Trophoblast cell (in vitro differentiated cells and primary cell): ENCODE measurements around the gene CD151.
A peak's percentile ranks its signal among the peaks of the same experiment; 100 is the strongest.

Experiments
- DNase-seq, 2 donors: peaks; one replicate each; pipeline ENCODE4 v3.0.0-alpha.2; 2016
- H2AFZ ChIP-seq: 2 replicates; pipeline ENCODE4 v1.6.1; 2013; ENCODE audit warnings: low read length, moderate library complexity, mild to moderate bottlenecking; ENCODE audit not compliant: insufficient read depth, poor library complexity
- H2AK5ac ChIP-seq: 2 replicates; pipeline ENCODE4 v1.6.1; 2013; ENCODE audit warnings: mild to moderate bottlenecking, low read length
- H2BK120ac ChIP-seq: 2 replicates; pipeline ENCODE4 v1.6.1; 2013; ENCODE audit warnings: low read length, mild to moderate bottlenecking, moderate library complexity; ENCODE audit not compliant: insufficient read depth, poor library complexity
- H2BK12ac ChIP-seq: 2 replicates; pipeline ENCODE4 v1.6.1; 2013; ENCODE audit warnings: mild to moderate bottlenecking, low read length, moderate library complexity
- H2BK5ac ChIP-seq: 2 replicates; pipeline ENCODE4 v1.6.1; 2013; ENCODE audit warnings: low read length, low read depth, moderate library complexity, mild to moderate bottlenecking; ENCODE audit not compliant: poor library complexity
- H3K14ac ChIP-seq: 2 replicates; pipeline ENCODE4 v1.6.1; 2013; ENCODE audit warnings: mild to moderate bottlenecking, low read length
- H3K18ac ChIP-seq: 2 replicates; pipeline ENCODE4 v1.6.1; 2013; ENCODE audit warnings: mild to moderate bottlenecking, low read length
- H3K23ac ChIP-seq: 2 replicates; pipeline ENCODE4 v1.6.1; 2013; ENCODE audit warnings: low read length
- H3K27ac ChIP-seq: 2 replicates; pipeline ENCODE4 v1.5.1; 2013; ENCODE audit warnings: low read depth, mild to moderate bottlenecking, inconsistent platforms, low read length, moderate library complexity
- H3K27me3 ChIP-seq: 2 replicates; pipeline ENCODE4 v1.6.1; 2013; ENCODE audit warnings: inconsistent platforms, mild to moderate bottlenecking, low read length, moderate library complexity; ENCODE audit not compliant: insufficient read depth
- H3K36me3 ChIP-seq, 2 experiments: 1 replicate in 1 of 2; 2 replicates in 1 of 2; pipeline ENCODE4 v1.6.1; 2013; ENCODE audit warnings: low read length in 2 of 2, mild to moderate bottlenecking in 2 of 2, moderate library complexity in 1 of 2; ENCODE audit not compliant: insufficient read depth in 2 of 2, control insufficient read depth in 1 of 2
- H3K4ac ChIP-seq: 2 replicates; pipeline ENCODE4 v1.6.1; 2013; ENCODE audit warnings: low read depth, mild to moderate bottlenecking, low read length, moderate library complexity
- H3K4me1 ChIP-seq, 2 experiments: 1 replicate in 1 of 2; 2 replicates in 1 of 2; pipeline ENCODE4 v1.6.1; 2013; ENCODE audit warnings: low read length in 2 of 2, mild to moderate bottlenecking in 2 of 2, moderate library complexity in 1 of 2; ENCODE audit not compliant: insufficient read depth in 2 of 2, control insufficient read depth in 1 of 2
- H3K4me2 ChIP-seq: 2 replicates; pipeline ENCODE4 v1.6.1; 2013; ENCODE audit warnings: inconsistent platforms, mild to moderate bottlenecking, low read length, moderate library complexity
- H3K4me3 ChIP-seq: 2 replicates; pipeline ENCODE4 v1.5.1; 2013; ENCODE audit warnings: mild to moderate bottlenecking, low read depth, low read length, inconsistent platforms
- H3K79me1 ChIP-seq: one replicate; pipeline ENCODE4 v1.6.1; 2013; ENCODE audit warnings: low read length
- H3K79me2 ChIP-seq: 2 replicates; pipeline ENCODE4 v1.6.1; 2013; ENCODE audit warnings: low read length, mild to moderate bottlenecking; ENCODE audit not compliant: control insufficient read depth, insufficient read depth, poor library complexity
- H3K9ac ChIP-seq: 2 replicates; pipeline ENCODE4 v1.6.1; 2013; ENCODE audit warnings: mild to moderate bottlenecking, low read length
- H3K9me3 ChIP-seq: 2 replicates; pipeline ENCODE4 v1.6.1; 2013; ENCODE audit warnings: low read depth, mild to moderate bottlenecking, control low read depth, inconsistent platforms, low read length; ENCODE audit not compliant: insufficient read depth
- H4K12ac ChIP-seq: 2 replicates; pipeline ENCODE4 v1.6.1; 2013; ENCODE audit warnings: low read depth, mild to moderate bottlenecking, low read length, moderate library complexity
- H4K8ac ChIP-seq: 2 replicates; pipeline ENCODE4 v1.6.1; 2013; ENCODE audit warnings: low read depth, mild to moderate bottlenecking, low read length, moderate library complexity
- H4K91ac ChIP-seq: one replicate; pipeline ENCODE4 v1.6.1; 2013; ENCODE audit warnings: low read depth, mild to moderate bottlenecking, low read length, moderate library complexity
- WGBS: extraction: QIAGEN DNeasy Blood & Tissue Kit; methylation state at CpG from one replicate; pipeline ENCODE4 v1.1.7; 2013; ENCODE audit warnings: missing lambda C conversion rate; ENCODE audit not compliant: insufficient read length, insufficient coverage; ENCODE audit errors: extremely low coverage; 5-methylcytosine and 5-hydroxymethylcytosine counted together

Gene CD151

GRCh38 chr11:820655-821511 lies 11.9 kb upstream of the CD151 start:
- peaks cover 7% of the 10 kb centered on the region for H3K79me1 ChIP-seq
- peak overlapping the region; percentile 96 for H3K4me2 ChIP-seq
- no peak overlapping the region for H3K9ac ChIP-seq
- peaks cover 13 to 14% of the 10 kb centered on the region in 2 experiments for H3K4me1 ChIP-seq
- no peak overlapping the region for H3K4ac ChIP-seq
- no peak overlapping the region for H2AFZ ChIP-seq
- no peak overlapping the region for H4K12ac ChIP-seq
- H3K4me3 ChIP-seq: no peak overlapping the region
- H3K27me3 ChIP-seq: no peaks in the 10 kb centered on the region
- H3K27ac ChIP-seq: no peak overlapping the region
- WGBS: no CpG with 5 or more reads among the region's 11 CpGs
- H3K9me3 ChIP-seq: peaks cover 2% of the 10 kb centered on the region
- H2BK5ac ChIP-seq: no peak overlapping the region
- H2BK12ac ChIP-seq: no peak overlapping the region
- H4K8ac ChIP-seq: no peak overlapping the region
- no peak overlapping the region for H4K91ac ChIP-seq
- peaks cover 25% of the 10 kb centered on the region in 2 experiments for H3K36me3 ChIP-seq
- peak; percentile 66 to 67 for DNase-seq
- H2BK120ac ChIP-seq: no peak overlapping the region
- no peak overlapping the region for H3K14ac ChIP-seq
- H2AK5ac ChIP-seq: no peak overlapping the region
- no peak overlapping the region for H3K23ac ChIP-seq
- H3K79me2 ChIP-seq: peaks cover 3% of the 10 kb centered on the region
- no peak overlapping the region for H3K18ac ChIP-seq

- Histone ChIP-seq H3K4me2 (no peak overlapping the region), H2BK120ac (no peak overlapping the region), H3K9ac (no peak overlapping the region), H4K8ac (no peak overlapping the region), H3K4me1 (peaks cover 13 to 14% of the 10 kb centered on the region in 2 experiments), H3K18ac (no peak overlapping the region), H3K4me3 (no peak overlapping the region), H2BK5ac (no peak overlapping the region), H3K9me3 (peaks cover 2% of the 10 kb centered on the region), H4K12ac (no peak overlapping the region), H3K4ac (no peak overlapping the region), H3K79me2 (peaks cover 3% of the 10 kb centered on the region), H2BK12ac (no peak overlapping the region), H3K27me3 (no peaks in the 10 kb centered on the region), H3K23ac (no peak overlapping the region), H2AFZ (no peak overlapping the region), H2AK5ac (no peak overlapping the region), H3K27ac (no peak overlapping the region), H3K36me3 (peaks cover 25% of the 10 kb centered on the region in 2 experiments), H3K14ac (no peak overlapping the region), H4K91ac (no peak overlapping the region), H3K79me1 (peaks cover 7% of the 10 kb centered on the region)
- WGBS: no CpG with 5 or more reads among the region's 22 CpGs
- DNase-seq: no peak
Observed at GRCh38 chr11:821512-822371, 11.0 kb upstream of the CD151 start.

- Histone ChIP-seq H3K79me2 (peaks cover 3% of the 10 kb centered on the region), H3K9me3 (peaks cover 2% of the 10 kb centered on the region), H2BK12ac (no peak overlapping the region), H3K9ac (no peak overlapping the region), H3K79me1 (peaks cover 15% of the 10 kb centered on the region), H2BK120ac (no peak overlapping the region), H3K36me3 (peaks cover 25% of the 10 kb centered on the region in 2 experiments), H2AK5ac (no peak overlapping the region), H4K12ac (no peak overlapping the region), H3K27me3 (peaks cover 6% of the 10 kb centered on the region), H4K91ac (no peak overlapping the region), H3K27ac (no peak overlapping the region), H2BK5ac (no peak overlapping the region), H3K18ac (no peak overlapping the region), H4K8ac (no peak overlapping the region), H3K4me3 (no peak overlapping the region), H3K4ac (no peak overlapping the region), H3K4me1 (peaks cover 26 to 27% of the 10 kb centered on the region in 2 experiments), H2AFZ (no peak overlapping the region), H3K23ac (no peak overlapping the region), H3K14ac (no peak overlapping the region), H3K4me2 (no peak overlapping the region)
- DNase-seq: no peak
- WGBS: no CpG with 5 or more reads among the region's 53 CpGs
Observed at GRCh38 chr11:823441-824291, 9.1 kb upstream of the CD151 start.

GRCh38 chr11:824292-824880 lies 8.4 kb upstream of the CD151 start:
- Histone ChIP-seq H3K36me3 (peaks cover 25% of the 10 kb centered on the region in 2 experiments), H4K91ac (no peak overlapping the region), H3K27ac (no peak overlapping the region), H2BK5ac (no peak overlapping the region), H3K4me3 (peak overlapping the region; percentile 3), H3K4ac (no peak overlapping the region), H2BK12ac (no peak overlapping the region), H4K12ac (no peak overlapping the region), H4K8ac (no peak overlapping the region), H3K23ac (no peak overlapping the region), H3K4me2 (no peak overlapping the region), H3K4me1 (peaks cover 27 to 28% of the 10 kb centered on the region in 2 experiments), H3K18ac (no peak overlapping the region), H3K79me2 (peaks cover 3% of the 10 kb centered on the region), H3K79me1 (peaks cover 11% of the 10 kb centered on the region), H3K9me3 (peaks cover 2% of the 10 kb centered on the region), H2BK120ac (no peak overlapping the region), H2AK5ac (no peak overlapping the region), H3K14ac (no peak overlapping the region), H3K9ac (no peak overlapping the region), H2AFZ (no peak overlapping the region), H3K27me3 (peaks cover 11% of the 10 kb centered on the region)
- WGBS: no CpG with 5 or more reads among the region's 59 CpGs
- no peak for DNase-seq
